NB4 (cell line): ENCODE results near the gene GPATCH4.

Experiments used
- DNase-seq: peaks from one replicate; pipeline ENCODE4 v3.0.0; 2010; ENCODE audit warnings: low read depth
- H3K4me3 ChIP-seq: one replicate; pipeline ENCODE4 v1.5.1; 2011; ENCODE audit warnings: mild to moderate bottlenecking, low read depth, low read length, moderate library complexity
- MYC ChIP-seq: IDR thresholded peaks from 2 replicates; pipeline ENCODE4 v1.6.1; 2011; ENCODE audit warnings: low read depth, low read length
- POLR2A ChIP-seq: IDR thresholded peaks from 2 replicates; pipeline ENCODE4 v1.6.1; 2011; ENCODE audit warnings: mild to moderate bottlenecking; ENCODE audit not compliant: insufficient read length; ENCODE audit errors: extremely low read depth
- TF ChIP-seq, protein P1 (sequence below): IDR thresholded peaks from one replicate; pipeline ENCODE4 v1.5.1; 2012; ENCODE audit warnings: low read depth, low read length
- TF ChIP-seq, protein P2 (sequence below): IDR thresholded peaks from 2 replicates; pipeline ENCODE4 v1.6.1; 2011; ENCODE audit warnings: low read depth, low read length

Gene GPATCH4

DNA sequence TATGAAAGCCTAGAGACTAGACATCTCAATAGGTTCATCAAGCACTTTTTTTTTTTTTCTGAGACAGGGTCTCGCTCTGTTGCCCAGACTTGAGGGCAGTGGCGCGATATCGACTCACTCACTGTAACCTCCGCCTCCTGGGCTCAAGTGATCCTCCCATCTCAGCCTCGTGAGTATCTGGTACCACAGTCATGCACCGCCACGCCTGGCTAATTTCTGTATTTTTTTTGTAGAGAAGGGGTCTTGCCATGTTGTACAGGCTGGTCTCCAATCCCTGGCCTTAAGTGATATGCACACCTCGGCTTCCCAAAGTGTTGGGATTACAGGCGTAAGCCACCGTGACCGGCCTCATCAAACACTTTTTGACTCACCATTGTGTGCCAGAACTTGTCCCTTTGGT lies 613 bp upstream of the GPATCH4 start:
- no peak for TF ChIP-seq POLR2A
- TF ChIP-seq, protein P1, sequence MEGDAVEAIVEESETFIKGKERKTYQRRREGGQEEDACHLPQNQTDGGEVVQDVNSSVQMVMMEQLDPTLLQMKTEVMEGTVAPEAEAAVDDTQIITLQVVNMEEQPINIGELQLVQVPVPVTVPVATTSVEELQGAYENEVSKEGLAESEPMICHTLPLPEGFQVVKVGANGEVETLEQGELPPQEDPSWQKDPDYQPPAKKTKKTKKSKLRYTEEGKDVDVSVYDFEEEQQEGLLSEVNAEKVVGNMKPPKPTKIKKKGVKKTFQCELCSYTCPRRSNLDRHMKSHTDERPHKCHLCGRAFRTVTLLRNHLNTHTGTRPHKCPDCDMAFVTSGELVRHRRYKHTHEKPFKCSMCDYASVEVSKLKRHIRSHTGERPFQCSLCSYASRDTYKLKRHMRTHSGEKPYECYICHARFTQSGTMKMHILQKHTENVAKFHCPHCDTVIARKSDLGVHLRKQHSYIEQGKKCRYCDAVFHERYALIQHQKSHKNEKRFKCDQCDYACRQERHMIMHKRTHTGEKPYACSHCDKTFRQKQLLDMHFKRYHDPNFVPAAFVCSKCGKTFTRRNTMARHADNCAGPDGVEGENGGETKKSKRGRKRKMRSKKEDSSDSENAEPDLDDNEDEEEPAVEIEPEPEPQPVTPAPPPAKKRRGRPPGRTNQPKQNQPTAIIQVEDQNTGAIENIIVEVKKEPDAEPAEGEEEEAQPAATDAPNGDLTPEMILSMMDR, result no peak
- TF ChIP-seq, protein P2, sequence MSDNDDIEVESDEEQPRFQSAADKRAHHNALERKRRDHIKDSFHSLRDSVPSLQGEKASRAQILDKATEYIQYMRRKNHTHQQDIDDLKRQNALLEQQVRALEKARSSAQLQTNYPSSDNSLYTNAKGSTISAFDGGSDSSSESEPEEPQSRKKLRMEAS, result no peak
- no peak for TF ChIP-seq MYC
- H3K4me3 ChIP-seq, result peak overlapping the region; percentile 97
- DNase-seq, result no peak

DNA sequence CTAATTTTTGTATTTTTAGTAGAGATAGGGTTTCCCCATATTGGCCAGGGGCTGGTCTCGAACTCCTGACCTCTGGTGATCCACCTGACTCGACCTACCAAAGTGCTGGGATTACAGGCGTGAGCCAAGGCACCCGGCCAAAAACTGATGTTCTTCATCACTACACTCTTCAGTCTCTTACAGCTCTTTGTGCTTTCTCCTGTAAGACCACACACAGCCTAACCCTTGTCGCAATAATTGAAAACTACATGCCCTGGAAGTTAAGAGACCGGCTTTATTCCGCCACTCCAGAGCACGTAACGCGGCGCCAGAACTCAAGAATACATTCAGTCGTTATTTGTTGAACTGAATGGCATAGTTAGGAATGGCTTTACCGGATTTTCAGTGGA lies 552 bp downstream of the GPATCH4 start:
- peak overlapping the region; percentile 97 for H3K4me3 ChIP-seq
- DNase-seq, result peak; percentile 43
- TF ChIP-seq POLR2A (no peak), MYC (no peak)
- TF ChIP-seq, protein P1, result no peak
- TF ChIP-seq, protein P2, result no peak

DNA sequence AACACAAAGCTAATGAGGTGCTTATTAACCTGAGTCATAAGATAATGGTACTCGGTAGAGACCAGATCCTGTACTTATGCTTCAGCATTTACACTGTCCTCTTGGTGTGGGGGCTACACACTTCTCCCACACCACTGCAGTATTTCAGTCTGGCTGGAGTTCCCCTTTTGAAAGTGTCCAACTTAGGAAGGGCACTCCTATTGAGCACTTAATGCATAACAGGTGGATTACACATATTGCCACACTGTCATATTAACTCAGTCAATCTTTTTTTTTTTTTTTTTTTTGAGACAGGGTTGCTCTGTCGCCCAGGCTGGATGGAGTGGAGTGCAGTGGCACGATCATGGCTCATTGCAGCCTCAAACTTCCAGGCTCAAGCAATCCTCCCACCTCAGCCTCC lies 1.5 kb downstream of the GPATCH4 start:
- TF ChIP-seq, protein P1, result peak; percentile 32
- TF ChIP-seq MYC (peak; percentile 40), POLR2A (no peak)
- TF ChIP-seq, protein P2, result no peak
- peak overlapping the region; percentile 97 for H3K4me3 ChIP-seq
- peak; percentile 88 for DNase-seq

DNA sequence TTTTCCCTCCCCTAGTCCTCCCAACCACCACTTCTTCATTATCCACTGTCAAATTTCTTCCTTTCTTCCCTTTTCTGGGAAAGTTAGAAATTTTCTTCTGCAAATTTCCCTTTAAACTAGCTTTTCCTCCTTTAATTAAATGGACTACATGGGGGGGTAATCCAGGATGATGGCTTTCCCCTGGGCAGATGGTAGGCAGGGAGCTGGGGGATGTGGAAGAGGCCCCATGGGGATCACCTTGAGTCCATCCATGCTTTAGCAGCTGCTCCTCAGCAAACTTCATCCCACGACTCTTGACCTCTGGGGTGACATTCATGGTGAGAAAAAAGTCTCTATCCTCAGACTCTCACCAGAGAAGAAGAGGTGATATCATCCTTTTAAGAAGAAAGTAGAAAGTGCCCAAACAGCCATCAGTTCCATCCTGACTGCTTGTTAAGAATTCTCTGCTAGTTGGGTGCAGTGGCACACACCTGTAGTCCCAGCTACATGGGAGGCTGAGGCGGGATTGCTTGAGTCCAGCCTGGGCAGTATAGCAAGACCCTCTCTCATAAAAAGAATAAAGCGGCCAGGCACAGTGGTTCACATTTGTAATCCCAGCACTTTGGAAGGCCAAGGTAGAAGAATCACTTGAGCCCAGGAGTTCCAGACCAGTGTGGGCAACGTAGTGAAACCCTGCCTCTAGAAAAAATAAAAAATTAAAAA lies 2.4 kb downstream of the GPATCH4 start:
- no peak overlapping the region for H3K4me3 ChIP-seq
- TF ChIP-seq POLR2A, result no peak
- TF ChIP-seq MYC, result no peak
- TF ChIP-seq, protein P2, result no peak
- TF ChIP-seq, protein P1, result no peak
- no peak for DNase-seq

DNA sequence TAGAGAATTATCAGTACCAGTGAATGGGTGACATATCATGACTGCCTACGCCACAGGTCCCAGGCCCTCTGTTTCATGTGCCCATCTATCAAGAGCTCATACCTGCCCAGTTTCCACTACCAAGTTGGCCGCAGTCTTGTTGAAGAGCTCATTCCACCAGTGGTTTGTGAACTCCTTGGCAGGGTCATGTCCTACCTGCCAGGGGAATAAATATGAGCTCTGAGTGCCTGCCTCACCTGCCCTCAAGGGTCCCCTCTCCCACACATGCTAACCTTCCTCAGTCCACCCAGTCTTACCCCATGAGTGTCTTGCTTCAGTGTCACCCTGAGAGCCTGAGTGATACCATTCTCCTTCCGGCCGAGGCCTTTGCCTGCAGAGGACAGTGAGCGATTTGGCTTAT lies 3.2 kb downstream of the GPATCH4 start:
- H3K4me3 ChIP-seq, result no peak overlapping the region
- TF ChIP-seq, protein P2, result no peak
- TF ChIP-seq MYC (no peak), POLR2A (no peak)
- TF ChIP-seq, protein P1, result no peak
- no peak for DNase-seq
